Measurements from ENCODE around the gene NEIL1.
"Not testable (repeated sequence)": the region's sequence is repeated elsewhere in the genome, so short reads cannot be mapped to it uniquely, and the experiment has no call there.

The NEIL1 gene

DNA sequence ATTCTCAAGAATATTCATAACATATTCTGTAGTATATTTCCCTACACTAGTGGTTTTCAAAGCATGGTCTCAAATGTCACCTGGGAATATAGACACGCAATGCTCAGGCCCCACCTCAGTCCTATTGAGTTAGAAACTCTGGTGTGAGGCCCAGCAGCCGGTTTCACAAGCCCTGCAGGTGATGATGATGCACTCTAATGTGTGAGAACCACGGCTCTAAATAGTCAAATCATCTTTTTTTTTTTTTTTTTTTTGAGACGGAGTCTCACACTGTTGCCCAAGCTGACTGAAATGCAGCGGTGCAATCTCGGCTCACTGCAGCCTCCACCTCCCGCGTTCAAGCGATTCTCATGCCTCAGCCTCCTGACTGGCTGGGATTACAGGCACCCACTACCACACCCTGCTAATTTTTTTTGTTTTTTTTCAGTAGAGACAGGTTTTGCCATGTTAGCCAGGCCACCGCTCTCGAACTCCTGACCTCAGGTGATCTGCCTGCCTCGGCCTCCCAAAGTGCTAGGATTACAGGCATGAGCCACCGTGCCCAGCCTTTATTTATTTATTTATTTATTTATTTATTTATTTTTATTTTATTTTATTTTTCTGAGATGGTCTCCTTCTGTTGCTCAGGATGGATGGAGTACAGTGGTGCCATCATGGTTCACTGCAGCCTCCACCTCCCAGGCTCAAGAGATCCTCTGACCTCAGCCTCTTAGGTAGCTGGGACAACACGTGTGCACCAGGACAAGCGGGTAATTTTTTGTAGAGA is 13.0 kb upstream of the NEIL1 start:
- DNase-seq = not testable (repeated sequence)

DNA sequence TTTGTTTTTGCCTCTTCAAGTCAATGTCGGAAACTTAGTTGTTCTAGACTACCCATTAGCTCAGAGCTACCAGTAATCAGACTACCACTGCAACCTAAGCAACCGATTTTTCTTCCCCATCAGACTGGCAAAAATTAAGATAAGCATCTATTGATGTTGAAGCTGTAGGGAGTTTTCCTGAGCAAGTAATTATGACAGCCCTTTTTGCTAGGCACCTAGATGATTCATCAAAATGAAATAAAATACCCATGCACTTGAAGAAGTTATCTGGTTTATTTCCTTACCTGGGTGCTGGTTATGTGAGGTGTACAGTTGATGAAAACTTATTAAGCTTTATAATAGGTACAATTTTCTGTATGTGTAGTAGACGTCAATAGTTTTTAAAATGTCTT is 11.5 kb upstream of the NEIL1 start:
- DNase-seq = no peak

DNA sequence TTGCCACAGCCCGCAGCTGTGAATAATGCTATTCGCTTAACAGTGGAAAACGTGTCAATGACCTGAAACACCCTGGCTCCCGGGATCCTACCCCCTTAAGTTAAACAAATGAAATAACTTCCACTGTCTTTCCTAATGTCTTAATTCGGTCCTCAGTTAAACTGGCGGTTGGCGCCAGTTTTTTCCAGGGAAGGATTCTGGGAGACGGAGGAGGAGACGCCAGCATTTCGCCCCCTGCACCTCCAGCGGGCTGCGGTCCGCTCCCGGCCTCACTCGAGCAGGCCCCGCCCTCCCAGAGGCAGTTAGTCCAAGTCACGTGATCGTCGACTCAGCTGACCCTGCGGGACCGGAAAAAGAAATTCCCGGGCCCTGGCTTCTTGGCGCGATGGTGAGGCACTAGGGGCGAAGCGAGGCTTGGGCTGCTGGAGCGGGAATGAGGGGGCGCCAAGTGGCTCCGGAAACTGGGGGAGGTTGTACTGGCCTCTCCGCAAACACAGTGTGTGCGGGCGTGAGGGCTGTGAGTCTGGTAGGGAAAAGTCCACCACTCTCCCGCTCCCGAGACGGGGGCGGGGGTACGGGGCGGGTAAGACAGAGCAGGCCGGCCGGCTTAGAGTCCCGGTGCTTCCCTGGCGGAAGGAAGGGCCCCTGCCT is 11.0 kb upstream of the NEIL1 start, which contains the start of gene COMMD4:
Gene COMMD4 (plus strand): TSS at position 359 of the 651 bp plus-strand sequence. CDS start 27 bp downstream, at position 386.
- DNase-seq = peak; percentile 73

DNA sequence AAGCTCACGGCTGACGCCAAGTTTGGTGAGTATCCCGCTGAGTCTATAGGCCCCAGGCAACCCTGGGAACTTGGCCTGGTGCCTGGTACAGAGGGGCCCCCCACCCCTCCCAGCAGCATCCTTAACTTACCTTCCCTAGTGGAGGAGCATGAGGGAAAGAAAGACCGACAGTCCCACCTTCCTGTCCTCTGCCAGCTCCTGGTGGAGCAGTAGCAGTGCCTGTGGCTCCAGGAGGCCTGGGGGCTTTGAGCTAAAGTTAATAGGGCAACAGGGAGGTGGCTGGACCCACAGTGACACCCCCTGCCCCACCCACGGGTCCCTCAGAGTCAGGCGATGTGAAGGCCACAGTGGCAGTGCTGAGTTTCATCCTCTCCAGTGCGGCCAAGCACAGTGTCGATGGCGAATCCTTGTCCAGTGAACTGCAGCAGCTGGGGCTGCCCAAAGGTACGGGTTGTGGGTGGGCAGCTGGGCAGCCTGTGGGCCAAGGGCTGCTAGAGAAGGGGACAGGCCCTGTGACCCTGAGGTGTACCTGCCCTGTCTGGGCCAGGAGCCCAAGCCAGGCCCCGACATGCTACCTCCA is 8.1 kb upstream of the NEIL1 start:
- no peak for DNase-seq

DNA sequence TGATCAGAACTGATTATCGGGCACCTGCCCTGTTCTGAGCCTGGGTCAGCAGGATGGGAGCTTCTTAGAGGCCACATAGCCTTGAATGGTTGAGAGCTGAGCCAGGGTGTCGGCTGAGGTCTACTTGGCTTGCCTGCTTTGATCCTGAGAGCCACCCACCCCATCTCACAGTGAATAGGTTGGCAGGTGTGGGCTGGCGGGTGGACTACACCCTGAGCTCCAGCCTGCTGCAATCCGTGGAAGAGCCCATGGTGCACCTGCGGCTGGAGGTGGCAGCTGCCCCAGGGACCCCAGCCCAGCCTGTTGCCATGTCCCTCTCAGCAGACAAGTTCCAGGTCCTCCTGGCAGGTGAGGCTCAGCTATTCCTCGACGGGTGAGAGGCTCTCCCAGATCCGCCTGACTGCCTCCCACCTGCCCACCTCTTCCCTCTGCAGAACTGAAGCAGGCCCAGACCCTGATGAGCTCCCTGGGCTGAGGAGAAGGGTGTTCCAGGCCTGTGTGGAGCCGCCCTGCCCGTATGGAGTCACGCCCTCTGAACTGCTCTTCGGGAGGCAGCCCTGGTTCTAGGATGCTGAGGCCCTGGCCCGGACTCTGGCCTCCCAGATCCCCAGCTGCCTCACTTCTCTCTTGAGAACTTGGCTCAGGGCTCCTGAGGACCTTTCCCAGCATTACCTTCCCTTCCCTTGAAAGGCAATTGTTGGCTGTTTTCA is 7.2 kb upstream of the NEIL1 start:
- DNase-seq = no peak

DNA sequence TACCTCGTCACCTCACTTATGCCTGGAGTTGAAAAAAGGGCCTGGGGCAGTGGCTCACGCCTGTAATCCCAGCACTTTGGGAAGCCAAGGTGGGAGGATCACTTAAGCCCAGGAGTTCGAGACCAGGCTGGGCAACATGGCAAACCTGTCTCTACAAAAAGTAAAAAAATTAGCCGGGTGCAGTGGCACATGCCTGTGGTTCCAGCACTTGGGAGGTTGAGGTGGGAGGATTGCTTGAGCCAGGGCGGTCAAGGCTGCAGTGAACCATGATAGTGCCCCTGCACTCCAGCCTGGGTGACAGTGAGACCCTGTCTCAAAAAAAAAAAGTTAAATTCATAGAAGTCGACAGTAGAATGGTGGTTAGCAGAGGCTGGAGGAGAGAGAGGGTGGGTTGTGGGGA is 4.6 kb upstream of the NEIL1 start:
- DNase-seq = no peak

DNA sequence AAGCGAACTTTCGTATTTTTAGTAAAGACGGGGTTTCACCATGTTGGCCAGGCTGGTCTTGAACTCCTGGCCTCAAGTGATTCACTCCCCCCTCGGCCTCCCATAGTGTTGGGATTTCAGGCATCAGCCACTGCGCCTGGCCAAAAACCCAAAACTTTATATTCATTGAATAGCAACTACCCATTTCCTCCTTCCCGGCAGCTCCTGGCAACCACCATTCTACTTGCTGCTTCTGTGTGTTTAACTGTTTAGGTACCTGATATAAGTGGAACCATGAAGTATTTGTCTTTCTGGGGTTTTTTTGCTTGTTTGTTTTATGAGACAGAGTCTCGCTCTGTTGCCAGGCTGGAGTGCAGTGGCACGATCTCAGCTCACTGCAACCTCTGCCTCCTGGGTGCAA is 2.9 kb upstream of the NEIL1 start:
- DNase-seq = not testable (repeated sequence)

DNA sequence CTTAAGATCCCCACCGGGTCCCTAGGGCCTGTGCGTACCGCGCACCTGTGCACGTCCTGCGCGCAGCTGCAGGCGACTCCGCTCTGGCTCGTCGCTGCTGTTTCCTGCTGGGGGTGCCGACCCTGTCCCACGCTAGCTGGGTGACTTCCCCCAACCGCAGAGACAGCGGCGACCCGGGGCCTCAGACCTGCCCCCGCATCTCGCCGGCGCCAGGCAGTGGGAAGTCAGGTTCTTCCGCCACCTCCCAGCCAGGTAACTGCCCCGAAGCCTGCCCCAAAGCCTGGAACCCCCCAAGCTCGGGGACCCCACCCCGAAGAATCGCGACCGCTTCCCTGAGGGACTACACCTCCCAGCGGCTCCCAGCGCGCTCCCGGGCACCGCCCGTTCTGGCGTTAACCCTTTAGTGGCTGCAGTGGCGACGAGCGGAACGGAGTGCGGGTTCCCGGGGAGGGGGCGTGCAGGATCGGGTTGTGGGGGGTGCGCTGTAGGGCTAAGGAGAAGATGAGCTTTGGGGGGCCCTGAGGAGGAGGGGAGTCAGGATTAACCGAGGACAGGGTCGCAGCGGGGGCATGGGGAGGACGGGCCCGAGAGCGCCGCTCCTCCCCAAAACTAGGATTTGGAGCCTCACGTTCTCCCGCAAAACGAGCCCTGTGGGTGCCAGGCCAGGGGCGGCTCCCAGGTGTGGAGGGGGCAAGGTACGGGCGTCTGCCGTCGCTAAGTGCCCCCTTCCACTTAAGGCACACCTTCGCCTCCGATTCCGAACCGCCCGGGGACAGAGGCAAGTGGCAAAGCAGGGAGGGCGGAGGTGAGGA is 589 bp downstream of the NEIL1 start:
- DNase-seq = no peak

DNA sequence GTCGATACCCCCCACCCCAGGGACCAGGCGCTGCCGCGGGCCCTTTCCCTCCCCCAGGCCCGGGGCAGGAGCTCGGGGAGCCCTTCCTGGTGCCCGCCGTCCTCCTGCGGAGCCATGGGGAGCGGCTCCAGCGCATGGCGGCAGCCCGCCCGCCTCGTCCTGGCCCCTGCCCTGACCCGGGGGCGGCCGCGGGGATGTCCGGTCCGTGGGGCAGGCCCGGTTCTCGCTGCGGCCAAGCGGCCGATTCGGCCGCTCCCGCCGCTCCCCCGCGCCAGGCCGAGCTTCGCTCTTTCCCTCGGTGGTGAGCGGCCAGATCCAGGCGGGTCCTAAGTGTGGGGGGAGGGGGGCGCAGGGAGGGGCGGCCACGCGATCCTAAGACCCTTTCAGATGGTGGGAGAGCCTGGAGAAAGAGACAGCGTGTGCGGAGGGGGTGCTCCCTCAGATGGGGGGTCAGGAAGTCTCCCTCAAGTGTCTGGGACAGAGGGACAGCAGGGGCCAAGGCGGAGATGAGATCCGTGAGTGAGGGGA is 1.3 kb downstream of the NEIL1 start:
- no peak for DNase-seq

DNA sequence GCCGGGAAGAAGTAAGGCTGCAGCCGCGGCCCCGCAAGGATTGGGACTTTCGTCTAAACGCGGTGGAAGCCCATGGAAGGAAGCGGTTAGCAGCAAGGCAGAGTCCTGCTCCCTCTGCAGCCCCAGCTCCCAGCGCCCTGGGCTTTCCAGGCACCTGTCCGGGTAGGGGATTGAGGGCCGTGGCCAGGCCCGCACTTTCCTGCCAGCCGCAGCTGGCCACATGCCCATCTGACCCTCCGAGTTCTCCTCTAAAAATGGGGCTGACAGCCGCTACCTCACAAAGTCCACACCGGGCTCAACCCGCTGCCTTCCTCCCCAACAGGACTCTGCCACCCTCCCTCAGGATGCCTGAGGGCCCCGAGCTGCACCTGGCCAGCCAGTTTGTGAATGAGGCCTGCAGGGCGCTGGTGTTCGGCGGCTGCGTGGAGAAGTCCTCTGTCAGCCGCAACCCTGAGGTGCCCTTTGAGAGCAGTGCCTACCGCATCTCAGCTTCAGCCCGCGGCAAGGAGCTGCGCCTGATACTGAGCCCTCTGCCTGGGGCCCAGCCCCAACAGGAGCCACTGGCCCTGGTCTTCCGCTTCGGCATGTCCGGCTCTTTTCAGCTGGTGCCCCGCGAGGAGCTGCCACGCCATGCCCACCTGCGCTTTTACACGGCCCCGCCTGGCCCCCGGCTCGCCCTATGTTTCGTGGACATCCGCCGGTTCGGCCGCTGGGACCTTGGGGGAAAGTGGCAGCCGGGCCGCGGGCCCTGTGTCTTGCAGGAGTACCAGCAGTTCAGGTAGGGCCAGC is 1.9 kb downstream of the NEIL1 start:
- no peak for DNase-seq

DNA sequence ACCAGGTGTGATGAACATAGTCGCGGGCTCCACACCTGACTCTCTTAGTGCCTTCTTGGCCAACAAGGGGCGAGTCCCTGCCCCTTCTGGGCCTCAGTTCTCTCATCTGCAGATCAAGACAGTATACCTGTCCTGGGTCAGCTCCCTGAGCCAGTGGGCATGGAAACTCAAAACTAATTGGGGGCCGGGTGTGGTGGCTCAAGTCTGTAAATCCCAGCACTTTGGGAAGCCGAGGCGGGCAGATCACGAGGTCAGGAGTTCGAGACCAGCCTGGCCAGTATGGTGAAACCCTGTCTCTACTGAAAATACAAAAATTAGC is 2.5 kb downstream of the NEIL1 start:
- DNase-seq = not testable (repeated sequence)

DNA sequence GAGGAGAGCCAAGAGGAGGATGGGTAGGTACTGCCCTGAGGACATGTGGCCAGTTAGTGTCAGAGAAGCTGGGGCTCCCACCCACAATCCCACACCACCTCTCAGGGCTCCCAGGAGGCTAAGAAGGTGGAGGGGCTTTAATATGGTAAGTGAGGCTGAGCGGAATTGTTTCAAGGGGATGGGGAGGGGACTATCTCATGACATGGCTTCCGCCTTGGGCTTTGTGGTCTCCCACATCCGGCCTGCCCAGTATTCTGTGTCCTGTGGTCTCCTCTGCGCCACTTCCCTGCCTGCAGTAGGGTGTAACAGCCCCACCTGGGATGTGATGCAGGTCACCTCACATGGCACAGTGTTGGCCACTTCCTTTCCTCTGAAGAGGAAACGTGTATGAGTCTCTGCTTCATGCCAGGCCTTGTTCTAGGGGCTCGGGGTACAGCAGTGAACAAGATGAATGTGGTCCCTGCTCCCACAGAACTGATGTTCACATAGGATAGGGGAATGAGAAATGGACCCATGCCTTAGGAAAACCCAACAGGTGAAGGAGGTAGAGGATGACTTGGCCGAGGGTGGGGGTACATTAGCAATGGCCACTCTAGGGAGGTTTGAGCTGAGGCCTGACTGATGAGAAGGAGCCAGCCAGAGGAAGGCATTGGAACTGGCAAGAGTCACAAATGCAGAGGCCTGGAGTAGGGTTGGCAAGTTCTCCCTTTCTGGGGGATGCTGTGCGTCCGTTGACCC is 3.2 kb downstream of the NEIL1 start:
- no peak for DNase-seq

DNA sequence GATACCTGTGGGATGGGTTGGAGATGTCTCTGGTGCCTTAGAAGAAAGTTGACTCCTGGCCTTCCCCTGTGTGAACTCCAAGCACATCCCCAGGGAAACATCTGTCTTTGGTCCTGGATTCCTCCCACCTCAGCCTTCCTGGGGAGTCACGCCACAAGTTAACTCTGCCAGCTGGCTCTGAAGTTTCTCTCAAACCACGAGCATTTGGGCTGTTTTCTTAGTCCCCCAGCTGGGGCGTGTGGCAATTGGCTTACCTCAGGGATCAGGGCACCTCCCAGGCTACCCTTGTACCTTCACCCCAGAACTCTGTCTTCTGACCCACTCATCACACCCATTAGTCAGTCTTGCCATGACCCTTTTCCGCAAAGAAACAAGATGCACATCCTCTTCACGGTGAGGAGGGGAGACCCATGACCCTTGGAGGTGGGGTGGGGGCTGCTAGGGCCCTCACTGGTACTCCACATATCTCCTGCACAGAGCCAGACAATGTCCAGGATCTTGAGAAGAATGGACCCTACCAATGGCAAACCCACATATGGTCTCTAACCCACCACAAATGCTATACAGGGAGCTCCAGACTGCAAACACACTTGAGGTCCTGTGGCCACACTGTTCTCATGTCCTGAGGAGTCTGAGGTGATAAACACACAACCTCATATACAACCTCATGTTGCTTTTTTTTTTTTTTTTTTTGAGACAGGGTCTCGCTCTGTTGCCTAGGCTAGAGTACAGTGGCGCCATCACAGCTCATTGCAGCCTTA is 3.9 kb downstream of the NEIL1 start:
- DNase-seq = no peak

DNA sequence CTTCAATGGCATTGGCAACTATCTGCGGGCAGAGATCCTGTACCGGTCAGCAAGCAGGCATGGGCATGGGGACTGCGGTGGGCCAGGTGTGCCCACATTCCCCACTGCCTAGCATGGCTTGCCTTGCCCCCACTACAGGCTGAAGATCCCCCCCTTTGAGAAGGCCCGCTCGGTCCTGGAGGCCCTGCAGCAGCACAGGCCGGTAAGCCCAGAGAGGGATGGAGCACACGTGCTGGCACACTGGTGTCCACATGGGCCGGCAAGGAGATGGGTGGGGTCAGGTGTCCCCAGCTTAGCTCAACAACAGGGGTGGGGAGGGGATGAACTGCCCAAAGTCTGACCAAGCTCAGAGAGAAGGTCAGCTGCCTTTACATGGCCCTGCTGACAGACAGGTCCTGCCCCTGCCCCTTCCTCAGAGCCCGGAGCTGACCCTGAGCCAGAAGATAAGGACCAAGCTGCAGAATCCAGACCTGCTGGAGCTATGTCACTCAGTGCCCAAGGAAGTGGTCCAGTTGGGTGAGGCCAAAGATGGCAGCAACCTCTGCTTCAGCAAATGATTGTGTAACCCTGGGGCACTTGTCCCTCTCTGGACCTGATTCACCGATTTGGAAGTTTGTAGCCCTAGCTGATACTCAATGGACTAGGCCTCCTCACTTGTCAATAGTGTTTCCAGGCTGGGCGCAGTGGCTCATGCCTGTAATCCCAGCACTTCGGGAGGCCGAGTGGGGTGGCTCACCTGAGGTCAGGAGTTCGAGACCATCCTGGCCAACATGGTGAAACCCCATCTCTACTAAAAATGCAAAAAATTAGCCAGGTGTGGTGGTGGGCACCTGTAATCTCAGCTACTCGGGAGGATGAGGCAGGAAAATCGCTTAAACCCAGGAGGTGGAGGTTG is 5.6 kb downstream of the NEIL1 start:
- no peak for DNase-seq

DNA sequence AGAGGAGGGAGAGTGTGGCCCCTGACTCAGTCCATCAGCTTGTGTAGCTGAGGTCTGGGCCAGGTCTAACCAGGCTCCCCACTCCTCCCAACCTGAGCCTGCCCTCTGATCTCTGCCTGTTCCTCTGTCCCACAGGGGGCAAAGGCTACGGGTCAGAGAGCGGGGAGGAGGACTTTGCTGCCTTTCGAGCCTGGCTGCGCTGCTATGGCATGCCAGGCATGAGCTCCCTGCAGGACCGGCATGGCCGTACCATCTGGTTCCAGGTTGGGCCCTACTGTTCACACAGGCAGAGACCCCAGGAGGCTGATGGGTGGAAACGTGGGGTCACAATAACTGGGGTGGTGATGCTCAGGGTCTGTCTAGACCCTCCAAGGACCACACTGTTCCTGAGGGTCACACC is 6.8 kb downstream of the NEIL1 start:
- DNase-seq = no peak

DNA sequence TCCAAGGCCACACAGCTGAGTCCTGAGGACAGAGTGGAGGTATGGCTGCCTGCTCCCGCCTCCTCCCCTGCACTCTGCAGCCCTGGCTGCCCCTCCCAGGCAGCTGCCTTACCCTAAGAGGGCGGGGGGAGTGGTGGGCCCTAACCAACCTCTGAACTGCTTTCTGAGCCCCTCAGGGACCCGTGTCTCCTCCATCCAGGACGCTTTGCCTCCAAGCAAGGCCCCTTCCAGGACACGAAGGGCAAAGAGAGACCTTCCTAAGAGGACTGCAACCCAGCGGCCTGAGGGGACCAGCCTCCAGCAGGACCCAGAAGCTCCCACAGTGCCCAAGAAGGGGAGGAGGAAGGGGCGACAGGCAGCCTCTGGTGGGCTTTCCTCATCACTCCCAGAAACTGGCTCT is 7.6 kb downstream of the NEIL1 start:
- DNase-seq = no peak

DNA sequence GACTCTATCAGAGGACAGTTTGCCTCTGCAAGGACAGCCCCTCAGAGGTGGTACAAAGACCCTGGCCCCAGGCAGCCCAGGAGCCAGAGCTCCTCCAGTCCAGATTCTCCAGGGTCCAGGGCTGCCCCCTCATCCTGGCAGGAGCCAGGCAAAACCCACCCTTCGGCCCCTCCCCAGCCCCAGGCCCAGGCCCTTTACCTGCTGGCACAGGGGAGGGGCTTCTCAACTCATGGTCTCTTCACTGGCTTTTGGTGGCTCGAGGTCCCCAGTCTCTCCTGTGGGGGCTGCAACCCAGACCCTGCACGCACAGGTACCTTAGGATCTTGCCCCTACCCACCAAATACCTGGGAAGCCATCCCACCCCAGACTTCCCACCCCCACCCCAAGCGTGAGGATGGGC is 8.5 kb downstream of the NEIL1 start:
- DNase-seq = no peak

DNA sequence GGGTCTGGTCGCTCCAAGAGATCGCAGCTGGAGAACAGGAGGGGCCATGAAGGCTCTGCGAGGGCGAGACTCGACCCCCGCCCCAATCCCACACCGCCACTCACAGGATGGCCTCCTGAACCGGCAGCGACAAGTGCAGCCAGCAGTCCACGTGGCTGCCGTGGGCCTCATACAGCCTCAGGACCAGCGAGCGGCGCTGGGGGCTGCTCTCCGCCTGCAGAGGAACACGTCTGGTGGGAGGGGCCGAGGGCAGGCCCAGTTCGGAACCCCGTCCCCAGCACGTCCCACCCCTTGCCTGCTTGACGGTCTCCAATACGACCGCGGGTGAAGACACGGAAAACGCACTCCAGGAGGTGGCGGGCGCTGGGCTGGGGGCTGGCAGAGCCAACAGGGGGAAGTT is 9.2 kb downstream of the NEIL1 start:
- DNase-seq = no peak

DNA sequence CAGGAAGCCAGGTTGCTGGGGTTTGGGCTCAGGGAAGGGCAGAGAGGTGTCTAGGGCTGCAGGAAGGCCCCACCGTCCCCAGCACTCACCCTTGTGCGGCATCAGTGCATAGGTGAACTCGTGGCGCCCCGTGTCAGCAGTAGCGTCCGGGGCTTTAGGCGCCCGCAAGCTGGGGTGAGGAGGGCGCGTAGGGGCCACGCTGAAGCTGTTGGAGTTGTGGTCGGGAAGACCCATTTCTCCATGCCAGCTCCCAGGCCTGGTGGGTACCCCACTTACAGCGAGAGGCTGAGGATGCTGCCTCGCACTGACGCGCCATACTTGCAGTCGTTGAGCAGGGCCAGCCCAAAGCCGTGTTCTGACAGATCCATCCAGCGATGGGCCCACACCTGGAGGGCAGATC is 9.7 kb downstream of the NEIL1 start:
- DNase-seq = no peak

Data from DMS 273 treated with DMSO at 0.1 percent for 48 hours (cell line).